GM19099 (cell line): ENCODE data around the gene EIF4B.

Source experiments
- POLR2A ChIP-seq: IDR thresholded peaks from 3 replicates; pipeline ENCODE4 v1.6.1; 2011; ENCODE audit warnings: low read depth; ENCODE audit not compliant: insufficient read length; ENCODE audit errors: extremely low read depth

The EIF4B gene

DNA sequence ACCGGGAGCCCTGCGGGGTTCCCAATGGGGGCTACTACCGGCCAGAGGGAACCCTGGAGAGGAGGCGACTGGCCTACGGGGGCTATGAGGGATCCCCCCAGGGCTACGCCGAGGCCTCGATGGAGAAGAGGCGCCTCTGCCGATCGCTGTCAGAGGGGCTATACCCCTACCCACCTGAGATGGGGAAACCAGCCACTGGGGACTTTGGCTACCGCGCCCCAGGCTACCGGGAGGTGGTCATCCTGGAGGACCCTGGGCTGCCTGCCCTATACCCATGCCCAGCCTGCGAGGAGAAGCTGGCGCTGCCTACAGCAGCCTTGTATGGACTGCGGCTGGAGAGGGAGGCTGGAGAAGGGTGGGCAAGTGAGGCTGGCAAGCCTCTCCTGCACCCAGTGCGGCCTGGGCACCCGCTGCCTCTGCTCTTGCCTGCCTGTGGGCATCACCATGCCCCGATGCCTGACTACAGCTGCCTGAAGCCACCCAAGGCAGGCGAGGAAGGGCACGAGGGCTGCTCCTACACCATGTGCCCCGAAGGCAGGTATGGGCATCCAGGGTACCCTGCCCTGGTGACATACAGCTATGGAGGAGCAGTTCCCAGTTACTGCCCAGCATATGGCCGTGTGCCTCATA lies 53.3 kb downstream of the EIF4B start:
- no peak for TF ChIP-seq POLR2A

DNA sequence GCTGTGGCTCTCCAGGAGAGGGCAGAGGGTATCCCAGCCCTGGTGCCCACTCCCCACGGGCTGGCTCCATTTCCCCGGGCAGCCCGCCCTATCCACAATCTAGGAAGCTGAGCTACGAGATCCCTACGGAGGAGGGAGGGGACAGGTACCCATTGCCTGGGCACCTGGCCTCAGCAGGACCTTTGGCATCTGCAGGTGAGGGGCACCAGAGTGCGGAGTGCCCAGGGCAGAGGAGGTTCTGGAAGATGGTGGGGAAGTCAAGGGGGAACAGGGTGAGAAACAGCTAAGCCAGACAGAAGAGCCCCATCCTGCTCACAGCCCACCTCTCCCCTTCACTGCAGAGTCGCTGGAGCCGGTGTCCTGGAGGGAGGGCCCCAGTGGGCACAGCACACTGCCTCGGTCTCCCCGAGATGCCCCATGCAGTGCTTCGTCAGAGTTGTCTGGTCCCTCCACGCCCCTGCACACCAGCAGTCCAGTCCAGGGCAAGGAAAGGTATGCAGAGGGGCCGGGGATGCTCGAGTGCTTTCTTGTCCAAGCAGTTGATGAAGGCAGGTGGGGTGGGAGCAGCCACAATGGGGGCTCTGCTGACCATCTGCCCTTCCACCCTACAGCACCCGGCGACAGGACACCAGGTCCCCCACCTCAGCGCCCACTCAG lies 53.9 kb downstream of the EIF4B start:
- TF ChIP-seq POLR2A = no peak

DNA sequence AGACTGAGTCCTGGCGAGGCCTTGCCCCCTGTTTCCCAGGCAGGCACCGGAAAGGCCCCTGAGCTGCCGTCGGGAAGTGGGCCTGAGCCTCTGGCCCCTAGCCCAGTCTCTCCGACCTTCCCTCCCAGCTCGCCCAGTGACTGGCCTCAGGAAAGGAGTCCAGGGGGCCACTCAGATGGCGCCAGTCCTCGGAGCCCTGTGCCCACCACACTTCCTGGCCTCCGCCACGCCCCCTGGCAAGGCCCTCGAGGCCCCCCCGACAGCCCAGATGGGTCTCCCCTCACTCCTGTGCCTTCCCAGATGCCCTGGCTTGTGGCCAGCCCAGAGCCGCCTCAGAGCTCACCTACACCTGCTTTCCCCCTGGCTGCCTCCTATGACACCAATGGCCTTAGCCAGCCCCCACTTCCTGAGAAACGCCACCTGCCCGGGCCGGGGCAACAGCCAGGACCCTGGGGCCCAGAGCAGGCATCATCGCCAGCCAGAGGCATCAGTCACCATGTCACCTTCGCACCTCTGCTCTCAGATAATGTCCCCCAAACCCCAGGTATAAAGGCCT lies 54.5 kb downstream of the EIF4B start:
- no peak for TF ChIP-seq POLR2A

DNA sequence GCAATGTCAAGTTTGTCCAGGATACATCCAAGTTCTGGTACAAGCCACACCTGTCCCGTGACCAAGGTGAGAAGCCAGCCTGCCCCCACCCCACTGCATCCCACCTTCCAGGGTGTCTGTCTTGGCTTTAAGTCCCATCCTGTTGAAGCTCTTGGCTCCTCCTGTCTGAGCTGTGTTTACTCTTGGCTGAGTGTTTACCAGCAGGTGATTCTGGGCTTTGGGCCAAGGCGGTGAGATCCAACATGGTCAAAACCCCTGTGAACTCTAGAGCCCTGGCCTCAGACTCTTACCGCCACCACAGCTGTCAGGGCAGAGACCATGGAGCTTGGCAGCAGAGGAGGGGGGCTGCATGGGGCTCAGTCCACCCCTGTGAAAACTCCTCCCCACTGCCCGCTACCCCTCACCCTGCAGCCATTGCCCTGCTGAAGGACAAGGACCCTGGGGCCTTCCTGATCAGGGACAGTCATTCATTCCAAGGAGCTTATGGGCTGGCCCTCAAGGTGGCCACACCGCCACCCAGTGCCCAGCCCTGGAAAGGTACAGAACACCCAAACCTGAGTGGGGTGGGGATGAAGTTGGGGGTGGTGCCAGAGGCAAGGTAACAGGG lies 55.3 kb downstream of the EIF4B start:
- TF ChIP-seq POLR2A = no peak

DNA sequence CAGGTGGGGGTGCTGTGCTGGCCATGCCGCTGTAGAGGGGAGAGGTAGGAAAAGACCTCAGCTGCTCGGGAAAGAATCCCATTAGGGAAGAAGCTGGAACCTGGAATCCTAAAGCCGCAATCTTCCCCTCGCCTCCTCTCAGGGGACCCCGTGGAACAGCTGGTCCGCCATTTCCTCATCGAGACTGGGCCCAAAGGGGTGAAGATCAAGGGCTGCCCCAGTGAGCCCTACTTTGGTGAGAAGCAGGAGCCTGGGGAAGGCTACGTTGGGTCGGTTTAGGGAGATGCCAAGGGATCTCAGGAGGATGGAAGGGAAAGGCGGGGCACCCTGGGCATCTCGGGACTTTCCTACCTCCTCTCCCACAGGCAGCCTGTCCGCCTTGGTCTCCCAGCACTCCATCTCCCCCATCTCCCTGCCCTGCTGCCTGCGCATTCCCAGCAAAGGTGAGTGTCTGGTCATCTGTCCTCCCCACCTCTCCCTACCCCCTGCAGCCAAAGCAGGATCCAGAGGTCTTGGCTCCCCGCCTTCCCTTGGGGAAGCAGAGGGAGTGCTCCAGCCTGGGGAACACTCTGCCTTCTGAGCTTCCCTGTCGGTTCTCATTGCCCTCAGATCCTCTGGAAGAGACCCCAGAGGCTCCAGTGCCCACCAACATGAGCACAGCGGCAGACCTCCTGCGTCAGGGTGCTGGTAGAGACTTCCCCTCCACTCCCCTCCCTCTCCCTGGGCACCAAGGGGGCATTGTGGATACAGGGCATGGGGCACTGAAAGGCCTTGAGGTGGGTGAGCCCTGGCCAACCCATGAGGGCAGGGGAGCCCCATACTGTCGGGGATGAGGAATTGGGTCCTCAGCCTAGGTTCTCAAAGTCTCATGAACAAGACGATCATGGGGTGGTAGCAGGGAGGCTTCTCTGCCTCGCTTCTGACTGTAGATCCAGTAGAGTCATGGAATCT lies 56.0 kb downstream of the EIF4B start:
- TF ChIP-seq POLR2A = no peak

DNA sequence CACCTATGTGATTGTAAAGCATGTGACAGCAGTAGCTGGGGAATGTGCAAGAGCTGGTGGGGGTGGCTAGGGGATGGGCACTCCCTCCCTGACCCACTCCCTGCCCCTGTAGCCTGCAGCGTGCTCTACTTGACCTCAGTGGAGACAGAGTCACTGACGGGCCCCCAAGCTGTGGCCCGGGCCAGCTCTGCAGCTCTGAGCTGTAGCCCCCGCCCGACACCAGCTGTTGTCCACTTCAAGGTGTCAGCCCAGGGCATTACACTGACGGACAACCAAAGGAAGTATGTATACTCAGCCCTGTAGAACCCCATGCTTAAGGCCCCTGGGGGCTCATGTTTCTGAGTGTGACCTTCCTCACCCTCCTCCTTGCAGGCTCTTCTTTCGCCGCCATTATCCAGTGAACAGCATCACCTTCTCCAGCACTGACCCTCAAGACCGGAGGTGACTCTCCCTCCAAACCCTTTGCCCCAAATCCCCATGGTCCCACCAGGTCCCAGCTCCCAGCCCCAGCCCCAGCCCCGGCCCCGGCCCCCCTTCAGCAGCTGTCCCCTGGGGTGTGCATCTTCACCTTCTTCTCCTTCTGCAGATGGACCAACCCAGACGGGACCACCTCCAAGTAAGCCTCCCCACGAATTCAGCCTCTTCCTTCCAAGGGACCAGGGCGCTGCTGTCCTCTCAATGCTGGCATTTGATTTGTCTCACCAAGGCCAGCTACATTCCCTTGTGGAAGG lies 56.9 kb downstream of the EIF4B start:
- no peak for TF ChIP-seq POLR2A

DNA sequence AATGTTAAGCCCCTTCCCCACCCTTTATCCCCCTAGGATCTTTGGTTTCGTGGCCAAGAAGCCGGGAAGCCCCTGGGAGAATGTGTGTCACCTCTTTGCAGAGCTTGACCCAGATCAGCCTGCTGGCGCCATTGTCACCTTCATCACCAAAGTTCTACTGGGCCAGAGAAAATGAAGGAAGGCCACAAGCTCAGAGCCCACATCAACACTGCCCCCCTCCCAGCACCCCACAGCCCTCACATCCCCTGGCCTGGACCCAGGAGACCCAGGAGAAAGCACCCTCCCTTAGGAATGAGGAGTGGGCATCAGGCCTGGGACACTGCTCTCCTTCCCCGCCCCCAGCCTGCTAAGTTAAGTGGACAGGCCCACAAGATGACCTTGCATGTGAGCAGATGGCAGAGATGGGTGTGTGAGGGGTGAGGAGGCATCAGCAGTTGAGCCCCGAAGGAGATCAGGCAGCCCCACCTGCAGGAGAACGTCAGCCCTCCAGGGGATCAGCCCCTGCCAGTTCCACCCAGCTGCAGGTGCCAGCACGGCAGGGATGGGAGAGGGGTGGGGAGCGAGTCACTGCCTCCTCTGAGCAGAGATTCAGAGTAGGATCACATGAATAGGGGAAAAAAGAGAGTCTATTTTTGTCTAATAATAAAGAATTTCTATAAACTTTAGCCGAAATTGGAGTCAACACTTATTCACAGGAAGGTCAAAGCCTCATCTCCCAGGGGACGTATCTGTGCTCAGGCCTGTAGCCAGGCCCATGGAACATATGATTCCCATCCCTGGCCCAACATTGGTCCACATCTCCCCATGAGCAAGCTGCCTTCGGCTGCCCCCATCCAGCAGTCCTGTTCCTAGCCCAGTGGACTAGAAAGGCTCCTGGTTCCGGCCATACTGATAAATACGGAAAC lies 57.7 kb downstream of the EIF4B start:
- TF ChIP-seq POLR2A = no peak

DNA sequence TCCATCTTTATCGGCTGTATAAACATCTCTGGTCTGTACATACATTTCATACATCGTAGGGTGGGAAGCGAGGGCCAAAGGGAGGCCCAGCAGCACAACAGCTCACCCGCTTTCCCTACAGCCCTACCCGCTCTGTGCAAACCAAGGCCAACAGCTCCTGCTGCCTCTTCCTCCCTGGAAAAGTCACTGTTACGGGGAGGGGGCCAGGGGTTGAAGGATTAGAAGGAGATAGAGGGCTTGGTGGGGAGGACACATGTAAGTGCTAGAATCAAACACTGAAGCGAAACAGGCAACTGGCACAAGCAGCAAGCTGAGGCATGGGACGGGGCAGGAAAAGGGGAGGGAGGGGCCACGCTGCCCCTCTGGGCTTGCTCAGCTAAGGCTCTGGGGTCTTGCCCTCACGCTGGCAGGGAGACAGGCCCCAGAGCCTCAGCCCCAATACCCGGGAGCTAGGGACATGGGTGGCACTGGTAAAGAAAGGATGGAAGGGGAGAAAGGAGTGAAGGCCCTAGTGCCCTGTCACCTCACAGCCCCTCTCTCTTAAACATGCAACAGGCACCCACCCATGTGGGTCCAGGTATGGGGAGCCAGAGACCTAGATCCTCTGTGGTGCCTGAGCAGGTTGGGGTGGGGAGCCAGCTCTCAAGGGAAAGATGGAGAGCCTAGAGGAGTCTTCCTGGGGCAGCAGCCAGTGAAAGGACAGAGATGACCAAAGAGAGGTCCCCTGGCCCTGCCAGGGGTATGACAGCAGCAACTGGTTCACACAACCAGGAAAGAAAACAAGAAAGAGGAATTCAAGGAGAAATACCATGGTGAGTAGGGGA lies 58.6 kb downstream of the EIF4B start:
- no peak for TF ChIP-seq POLR2A

DNA sequence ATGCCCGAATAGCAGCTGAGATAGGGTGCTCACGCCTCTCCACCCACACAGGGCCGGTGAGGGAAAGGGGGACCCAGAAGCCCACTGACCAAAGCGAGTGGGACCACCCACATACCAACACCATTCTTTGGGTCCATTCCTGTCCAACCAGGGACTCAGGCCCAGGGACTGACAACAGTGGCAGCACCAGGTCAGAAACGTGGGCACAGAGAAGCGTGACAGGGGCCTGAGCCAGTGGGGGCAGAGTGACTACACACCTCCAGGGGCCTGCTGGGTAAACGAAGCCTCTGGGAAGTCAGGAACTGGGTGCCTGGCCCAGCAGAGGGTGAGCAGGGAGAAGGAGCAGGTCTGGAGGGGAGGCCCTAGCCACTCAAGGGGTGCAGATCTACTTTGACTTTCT lies 59.2 kb downstream of the EIF4B start:
- TF ChIP-seq POLR2A = no peak

DNA sequence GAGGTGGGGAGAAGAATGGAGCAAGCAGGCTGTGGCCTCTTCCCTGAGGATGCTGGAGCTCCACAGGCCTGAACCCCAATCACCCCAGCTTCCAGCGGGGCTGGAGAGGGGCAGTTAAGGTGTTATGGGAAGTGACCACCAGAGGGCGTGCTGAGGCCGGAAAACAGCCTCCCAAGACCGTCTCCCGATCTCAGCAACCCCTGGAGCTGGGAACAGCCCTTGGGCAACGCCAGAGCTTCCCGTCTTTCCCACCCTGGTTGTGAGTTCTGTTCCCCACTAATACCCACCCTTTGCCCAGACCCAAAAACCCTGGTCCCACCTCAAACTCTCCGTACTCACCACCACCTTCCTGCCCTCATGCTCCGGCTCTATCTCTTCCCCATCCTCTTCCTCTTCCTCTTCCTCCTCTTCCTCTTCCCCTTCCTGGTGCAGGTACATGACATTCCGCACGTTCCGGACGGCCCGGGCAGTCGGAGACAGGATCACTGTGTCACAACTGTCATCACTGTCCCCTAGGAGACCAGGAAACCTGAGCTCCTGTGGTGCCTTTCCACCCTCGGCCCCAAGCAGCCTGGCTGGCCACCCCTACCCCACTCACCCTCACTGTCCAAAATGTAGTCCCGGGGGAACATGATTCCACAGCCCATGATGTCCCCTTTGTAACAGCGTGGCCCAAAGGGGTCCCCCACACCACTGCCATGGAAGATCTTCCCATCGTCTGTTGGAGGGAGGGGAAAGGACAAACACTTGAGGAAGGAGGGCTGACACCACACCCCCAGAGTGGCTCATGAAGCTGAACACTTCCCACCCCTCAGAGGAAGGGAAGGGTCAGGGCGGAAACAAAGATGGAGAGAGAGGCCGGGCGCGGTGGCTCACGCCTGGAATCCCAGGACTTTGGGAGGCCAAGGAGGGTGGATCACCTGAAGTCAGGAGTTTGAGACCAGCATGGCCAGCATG lies 60.0 kb downstream of the EIF4B start:
- TF ChIP-seq POLR2A = no peak
